DOHH2 (cell line): ENCODE measurements around the gene CERS3.

Source experiments
- EZH2phosphoT487 ChIP-seq: fragments of 200-600 bp; sonication (generic); IDR thresholded peaks from 2 replicates; pipeline ENCODE4 v1.6.1; 2017; ENCODE audit warnings: borderline replicate concordance, mild to moderate bottlenecking, antibody characterized with exemption, low read length, moderate library complexity, mixed read lengths
- TF ChIP-seq, protein P1 (sequence below): fragments of 200-600 bp; sonication (generic); IDR thresholded peaks from one replicate; pipeline ENCODE4 v1.5.1; 2014; ENCODE audit warnings: antibody characterized with exemption, mild to moderate bottlenecking, low read depth, low read length; ENCODE audit not compliant: poor library complexity, severe bottlenecking

DNA sequence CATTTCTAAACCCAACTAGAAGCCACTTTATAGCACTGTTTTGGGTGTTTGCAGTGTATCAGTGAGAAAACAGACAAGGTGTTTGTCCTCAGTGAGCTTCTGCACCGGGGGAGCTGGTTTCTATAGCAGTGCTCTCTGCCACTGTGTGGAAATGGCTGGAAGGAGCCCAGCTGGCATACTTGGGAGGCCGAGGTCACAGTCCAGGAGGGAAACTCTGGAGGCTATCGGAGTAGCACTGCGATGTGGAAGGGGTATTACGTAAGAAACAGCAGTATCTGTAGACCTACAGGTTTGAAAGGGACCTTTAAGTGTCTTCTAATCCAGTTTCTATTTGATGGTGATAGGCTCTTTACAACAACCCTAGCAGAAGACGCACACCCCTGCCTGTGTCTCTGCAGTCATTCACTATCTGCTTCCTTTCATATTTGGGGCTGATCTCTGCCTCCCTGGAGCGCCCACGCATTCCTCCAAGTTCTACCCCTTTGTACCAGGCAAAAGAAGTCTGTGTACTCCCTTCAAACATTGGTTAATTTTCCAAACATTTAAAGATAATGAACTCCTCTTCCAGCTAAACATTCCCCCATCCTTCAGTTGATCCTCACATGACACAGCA is 99.5 kb downstream of the CERS3 start:
- TF ChIP-seq, protein P1, sequence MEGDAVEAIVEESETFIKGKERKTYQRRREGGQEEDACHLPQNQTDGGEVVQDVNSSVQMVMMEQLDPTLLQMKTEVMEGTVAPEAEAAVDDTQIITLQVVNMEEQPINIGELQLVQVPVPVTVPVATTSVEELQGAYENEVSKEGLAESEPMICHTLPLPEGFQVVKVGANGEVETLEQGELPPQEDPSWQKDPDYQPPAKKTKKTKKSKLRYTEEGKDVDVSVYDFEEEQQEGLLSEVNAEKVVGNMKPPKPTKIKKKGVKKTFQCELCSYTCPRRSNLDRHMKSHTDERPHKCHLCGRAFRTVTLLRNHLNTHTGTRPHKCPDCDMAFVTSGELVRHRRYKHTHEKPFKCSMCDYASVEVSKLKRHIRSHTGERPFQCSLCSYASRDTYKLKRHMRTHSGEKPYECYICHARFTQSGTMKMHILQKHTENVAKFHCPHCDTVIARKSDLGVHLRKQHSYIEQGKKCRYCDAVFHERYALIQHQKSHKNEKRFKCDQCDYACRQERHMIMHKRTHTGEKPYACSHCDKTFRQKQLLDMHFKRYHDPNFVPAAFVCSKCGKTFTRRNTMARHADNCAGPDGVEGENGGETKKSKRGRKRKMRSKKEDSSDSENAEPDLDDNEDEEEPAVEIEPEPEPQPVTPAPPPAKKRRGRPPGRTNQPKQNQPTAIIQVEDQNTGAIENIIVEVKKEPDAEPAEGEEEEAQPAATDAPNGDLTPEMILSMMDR = no peak
- no peak for TF ChIP-seq EZH2phosphoT487
